Stimulated activated naive CD8-positive, alpha-beta T cell treated with anti-CD3 and anti-CD28 coated beads, Interleukin-15, Interleukin-2, amounts not matched to agents 100 U/mL and 50 U/mL, for 24 hours (primary cell): Measurements from ENCODE around the gene FLNB.

Experiments
- ATAC-seq: fragments of 150-1000 bp; cut with Tn5 transposase; one replicate; pipeline ENCODE4 v1.10.0; 2021
- DNase-seq: peaks from one replicate; pipeline ENCODE4 v3.0.0; 2021

The FLNB gene

DNA sequence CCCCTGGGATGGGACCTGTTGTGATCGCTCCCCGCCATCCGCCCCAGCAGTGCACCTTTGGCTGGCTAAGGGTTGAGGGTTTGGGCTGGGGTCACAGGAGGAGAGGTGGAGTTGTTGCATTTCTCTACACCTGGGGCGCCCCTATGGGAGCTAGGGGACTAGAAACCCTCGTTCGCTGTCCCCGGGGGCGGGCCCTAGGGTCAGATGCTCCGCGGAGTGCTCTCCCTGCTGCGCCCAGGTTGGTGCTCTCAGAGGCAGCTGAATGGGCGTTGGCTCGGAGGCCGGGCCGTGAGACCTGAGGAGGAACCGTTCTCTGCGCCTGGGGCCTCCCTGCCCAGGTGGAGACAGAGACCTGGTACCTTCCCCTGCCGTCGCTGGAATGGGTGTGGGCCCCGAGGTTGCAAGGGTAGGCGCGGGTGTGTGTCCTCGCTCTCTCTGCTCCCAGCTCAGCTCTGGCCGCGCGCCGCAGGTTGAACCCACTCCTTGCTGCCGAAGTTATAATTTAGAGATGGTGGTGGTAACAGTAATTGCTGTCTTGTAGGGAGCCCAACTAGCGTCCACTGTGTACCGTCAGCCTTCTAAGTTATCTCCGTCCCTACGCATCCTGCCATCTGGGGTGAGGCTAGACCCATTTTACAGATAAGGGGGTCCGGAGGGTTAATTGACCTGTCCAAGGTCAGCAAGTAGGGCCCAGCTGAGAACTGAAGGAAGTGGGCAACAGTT lies 965 bp downstream of the FLNB start:
- peak; percentile 60 for DNase-seq
- peak; percentile 47 for ATAC-seq

DNA sequence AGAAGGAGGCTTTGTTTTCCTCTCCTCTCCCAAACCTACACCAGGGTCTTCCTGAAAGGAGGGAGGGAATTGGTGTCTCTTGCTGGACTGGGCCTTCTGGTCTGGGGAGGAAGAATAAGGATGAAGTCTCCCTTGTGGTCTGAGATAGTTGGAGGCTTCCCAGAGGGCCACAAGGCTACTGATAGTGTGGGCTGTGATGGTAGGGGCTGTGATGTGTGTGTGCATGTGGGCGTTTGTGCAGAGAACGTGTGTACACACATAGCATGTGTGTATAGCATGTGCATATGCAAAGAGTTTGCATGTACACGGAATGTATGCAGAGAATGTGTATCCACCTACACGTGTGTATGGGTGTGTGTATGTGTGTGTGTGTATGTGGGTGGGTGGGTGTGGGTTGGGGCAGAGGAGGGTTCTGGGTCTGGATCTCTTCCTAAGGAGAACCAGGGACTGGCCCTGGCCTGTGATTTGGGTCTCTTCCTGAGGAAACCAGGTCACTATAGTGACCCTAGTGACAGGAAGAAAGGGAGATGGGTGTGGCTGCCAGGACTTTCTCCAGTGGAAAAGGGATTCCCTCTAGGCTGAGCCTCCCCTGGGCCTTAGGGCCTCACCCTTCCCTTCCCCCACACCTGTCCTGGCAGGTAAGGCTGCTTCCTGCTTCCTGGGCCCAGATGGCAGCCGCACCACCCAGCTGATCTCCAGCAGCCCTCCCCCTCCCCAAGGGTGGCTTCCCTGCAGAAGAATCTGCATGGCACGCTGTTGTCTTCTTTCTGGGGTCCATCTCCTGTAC lies 1.7 kb downstream of the FLNB start:
- no peak for ATAC-seq
- DNase-seq, result no peak

DNA sequence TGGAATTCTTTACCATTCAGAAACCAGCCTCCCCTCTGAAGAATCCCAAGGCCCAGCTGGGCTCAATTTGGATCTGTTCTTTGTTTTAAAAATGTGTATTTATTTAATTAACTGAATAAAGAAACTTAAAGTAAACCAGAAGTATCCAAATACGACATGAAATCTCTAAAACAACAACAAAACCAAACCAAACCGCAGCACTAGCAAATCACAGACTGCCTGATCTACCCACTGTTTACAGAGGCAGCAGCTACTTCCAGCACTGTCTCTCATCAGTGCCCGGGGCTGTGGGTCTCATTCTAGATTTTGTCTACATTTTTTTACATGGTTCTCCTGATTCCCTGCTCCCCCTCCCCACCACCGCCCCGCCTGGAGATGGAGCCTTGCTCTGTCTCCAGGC lies 2.3 kb downstream of the FLNB start:
- ATAC-seq, result no peak
- DNase-seq, result no peak

DNA sequence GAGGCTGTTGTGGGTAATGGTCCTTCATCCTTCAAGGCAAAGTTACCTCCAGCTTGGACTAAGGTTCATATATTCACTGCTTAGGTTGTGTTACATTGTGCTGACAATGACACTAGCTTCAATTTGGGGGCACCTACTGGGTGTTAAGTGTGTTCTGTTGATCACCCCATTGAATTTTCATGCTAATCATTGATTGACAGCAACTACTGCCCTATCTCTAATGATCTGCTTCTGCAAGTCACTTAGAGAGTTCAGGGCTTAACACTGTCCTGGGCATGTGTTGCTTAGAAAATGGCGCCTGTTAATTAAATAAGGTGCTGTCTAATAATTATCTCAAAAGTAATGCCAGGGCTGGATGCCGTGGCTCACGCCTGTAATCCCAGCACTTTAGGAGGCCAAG lies 3.4 kb downstream of the FLNB start:
- ATAC-seq (no peak), DNase-seq (no peak)

DNA sequence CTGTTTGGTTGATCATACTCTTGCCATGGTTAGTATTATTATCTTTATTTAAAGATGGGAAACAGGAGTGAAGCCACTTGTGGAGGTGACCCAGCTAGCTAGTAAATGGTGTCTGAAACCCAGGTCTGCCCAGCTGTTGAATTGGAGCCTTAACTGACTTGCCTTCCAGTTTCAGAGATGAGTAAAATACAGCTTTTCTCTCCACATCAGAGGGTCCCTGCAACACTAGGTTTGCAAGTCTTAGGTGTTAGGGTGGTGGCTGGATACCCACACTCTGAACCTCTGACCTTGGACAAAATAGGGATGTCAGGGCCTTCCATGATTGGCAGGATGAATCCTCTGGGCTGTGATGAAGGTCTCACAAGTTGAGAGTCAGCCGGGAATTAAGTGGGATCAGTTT lies 4.1 kb downstream of the FLNB start:
- DNase-seq (no peak), ATAC-seq (no peak)

DNA sequence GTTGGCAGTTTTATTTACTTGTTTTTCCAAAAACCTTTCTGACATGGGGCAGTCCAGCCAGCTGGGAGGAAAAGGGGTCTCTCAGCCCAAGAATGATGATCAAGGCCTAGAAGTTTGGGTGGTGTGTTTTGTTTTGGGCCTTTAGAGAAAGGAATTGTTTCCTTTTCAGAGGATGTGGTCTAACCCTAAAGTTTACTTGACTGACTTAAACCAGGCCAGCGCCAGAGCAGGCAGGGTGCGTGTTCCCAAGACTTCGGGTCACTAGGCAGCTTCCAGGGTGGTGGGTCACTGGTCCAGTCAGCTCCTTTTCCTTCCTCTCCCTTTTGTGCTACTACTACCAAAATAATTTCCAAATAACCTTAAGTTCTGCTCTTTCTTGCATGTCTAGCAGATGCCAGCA lies 4.9 kb downstream of the FLNB start:
- ATAC-seq, result no peak
- no peak for DNase-seq

DNA sequence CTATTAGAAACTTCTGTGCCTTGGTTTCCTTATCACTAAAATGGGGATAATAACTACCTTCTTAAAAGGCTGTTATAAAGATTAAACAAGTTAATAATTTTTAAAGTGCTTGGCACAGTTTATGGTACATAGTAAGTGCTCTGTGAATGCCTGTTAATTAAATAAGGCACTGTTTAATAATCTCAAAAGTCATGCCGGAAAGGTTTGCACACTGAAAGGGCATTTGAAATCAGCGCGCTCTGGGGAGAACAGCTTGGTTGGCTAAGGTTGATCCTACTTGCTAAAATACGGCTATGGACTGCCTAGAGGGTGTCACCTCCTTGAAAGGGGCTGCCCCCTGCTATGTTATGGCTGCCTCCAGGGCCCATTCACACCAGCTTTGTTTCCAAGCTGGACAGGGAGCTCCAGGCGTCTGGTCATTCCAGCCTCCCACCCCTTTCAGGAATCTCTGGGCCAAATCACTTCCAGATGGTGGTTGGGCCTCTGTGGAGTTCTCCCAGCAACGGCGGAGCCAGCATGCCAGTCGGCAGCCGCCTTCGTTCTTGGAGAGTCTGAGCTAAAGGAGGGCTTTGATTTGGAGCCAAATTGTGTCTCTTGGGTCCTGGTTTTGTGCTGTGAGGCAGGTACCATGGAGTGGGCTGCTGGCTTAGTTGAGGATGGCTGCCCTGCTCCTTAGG lies 5.9 kb downstream of the FLNB start:
- ATAC-seq (no peak), DNase-seq (no peak)

DNA sequence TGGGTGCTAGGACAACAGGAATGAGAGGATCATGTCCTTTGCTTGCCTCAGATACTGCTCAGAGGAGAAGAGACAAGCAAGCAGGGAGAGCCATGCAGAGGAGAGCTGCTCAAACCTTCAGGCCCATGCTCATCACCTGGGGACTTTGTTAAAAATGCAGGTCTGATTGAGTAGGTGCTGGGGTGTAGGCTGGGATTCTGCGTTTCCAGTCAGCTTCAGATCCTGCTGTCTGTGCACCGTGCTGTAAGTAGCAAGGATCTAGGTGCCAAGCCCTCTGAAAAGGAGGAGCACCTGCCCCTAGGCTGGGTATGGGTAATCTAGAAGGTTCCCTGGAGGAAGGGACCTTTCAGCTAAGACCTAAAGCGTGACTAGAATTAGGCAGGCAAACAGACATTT lies 7.3 kb downstream of the FLNB start:
- no peak for DNase-seq
- ATAC-seq, result no peak

DNA sequence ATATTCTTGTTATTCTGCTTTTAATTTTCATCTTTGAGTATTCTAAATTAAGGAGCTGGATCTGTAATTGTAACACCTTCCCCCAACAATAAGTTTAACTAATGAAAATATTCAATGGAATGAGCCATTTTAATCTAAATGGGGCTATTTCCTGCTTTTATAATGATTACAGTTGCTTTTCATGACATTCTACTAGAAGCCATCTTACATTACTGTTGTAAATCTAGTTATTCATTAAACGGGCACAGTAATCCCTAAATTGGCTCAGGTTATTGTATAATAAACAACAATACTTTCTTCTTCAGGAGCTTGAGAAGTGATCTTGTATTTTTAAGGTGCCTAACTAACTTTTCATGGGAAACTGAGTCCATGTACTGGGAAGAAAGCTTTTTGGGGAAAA lies 8.5 kb downstream of the FLNB start:
- no peak for ATAC-seq
- DNase-seq, result no peak

DNA sequence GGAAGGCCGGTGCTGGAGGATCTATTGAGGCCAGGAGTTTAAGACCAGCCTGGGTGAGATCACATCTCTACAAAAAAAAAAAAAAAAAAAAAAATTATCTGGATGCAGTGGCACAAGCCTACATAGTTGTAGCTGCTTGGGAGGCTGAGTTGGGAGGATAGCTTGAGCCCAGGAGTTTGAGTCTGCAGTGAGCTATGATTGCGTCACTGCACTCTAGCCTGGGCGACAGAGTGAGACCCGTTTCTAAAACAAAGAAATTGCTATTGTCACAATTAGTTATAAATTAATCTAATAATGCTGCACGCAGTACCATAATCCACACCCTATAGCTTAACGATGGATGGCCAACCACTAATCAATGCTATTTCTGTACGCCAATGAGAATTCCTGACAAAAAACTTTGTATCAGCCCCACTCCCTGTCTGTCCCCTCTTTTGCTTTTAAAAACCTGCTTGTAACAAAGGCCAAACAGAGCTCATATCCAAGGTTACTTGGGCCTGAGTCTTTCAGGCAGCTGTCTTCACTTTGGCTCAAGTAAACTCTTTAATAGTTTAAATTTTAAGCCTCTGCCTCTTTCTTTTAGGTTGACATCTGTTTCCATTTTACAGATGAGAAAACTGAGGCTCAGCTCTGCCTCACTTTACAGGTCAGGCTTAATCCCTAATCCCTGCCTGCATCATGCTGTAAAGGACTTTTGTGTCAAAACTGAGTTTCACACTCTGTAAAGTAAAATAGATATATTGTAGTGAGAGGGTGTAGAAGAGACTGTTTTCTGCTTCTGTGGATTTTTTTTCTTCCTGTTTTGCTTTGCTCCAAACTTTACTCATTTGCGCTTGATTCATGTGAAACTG lies 10.9 kb downstream of the FLNB start:
- DNase-seq (no peak), ATAC-seq (no peak)

DNA sequence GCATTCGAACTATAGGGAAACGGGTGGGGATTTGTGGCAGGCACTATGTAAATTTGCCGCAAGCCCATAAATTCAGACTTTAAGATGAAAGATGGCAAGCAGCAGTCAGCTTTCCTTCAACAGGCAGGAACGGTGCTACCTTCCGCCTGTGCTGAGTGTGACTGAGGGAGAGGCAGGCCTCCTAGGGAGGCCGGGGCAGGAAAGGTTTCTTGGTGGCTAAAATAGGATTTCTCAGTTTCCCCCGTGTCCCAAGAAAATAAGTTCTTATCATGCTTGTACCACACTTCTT lies 12.5 kb downstream of the FLNB start:
- no peak for ATAC-seq

DNA sequence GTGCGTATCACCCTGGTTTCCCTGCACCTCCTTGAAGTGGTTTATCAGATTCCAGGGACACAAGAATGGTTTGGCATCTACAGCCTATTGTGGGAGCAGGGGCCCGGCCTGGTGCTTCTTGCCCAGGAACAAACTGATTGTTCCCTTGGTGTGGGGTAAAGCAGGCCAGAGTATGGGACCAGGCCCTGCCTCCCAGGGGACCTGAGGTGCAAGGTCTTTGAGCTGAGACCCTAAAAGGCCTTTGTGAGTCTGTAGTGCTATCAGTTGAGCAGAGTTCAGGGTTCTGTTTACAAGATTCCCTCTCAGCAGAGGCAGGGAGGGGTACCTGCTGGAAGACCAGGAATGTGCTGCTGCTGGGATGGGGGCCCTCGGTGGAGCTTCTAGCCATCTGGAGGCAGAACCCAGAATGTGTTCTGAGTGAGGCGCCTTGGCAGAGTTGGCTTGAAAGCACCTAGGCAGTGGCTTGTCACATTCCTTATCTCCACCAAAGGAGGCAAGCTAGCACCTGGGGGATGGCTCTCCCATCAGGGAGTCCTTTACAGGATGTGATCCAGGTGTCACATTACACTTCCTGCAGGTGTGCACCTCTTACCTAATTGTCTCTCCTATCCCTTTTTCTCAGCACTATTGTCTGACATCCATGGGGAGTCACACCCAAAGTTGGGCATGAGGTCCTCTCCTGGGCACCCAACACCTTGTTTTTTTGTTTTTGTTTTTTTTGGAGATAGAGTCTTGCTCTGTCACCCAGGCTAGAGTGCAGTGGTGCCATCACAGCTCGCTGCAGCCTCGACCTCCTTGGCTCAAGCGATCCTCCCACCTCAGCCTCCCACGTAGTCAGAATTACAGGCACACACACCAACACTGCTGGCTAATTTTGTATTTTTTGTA lies 13.1 kb downstream of the FLNB start:
- DNase-seq (no peak), ATAC-seq (no peak)

More for the DNA sequence above, 12.5 kb downstream of the FLNB start:
- no peak for DNase-seq

DNA sequence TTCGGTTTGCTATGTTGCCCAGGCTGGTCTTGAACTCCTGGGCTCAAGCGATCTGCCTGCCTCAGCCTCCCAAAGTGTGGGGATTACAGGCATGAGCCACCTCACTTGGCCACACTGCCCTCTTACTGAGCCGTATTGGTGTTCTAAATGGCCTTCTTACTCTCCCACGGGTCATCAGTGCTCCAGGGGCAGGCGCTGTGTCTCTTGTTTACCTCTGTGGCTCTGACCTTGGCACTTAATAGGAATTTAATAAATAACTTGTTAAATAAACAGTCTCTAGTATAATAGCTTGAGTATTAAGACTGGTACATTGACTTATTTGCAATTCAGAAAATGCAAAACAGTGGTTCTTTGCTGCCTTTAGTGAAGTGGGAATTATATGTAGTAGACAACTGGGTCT lies 13.7 kb downstream of the FLNB start:
- no peak for ATAC-seq
- no peak for DNase-seq

DNA sequence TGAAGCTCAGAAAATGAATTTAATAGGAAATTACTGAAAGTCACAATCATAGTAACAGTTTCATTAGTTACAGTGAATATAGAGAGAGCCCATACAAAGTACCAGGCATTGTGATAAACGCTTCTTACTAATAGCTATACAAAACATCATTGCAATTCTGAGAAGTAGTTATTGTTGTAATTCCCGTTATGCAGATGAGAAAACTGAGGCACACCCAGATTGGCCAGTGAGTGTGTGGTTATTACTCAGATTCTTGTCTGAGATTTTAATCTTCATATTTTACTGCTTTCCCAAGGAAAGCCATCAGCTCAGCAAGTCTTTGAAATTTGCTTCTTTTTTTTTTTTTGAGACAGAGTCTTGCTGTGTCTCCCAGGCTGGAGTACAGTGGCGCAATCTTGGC lies 14.3 kb downstream of the FLNB start:
- ATAC-seq (no peak), DNase-seq (no peak)

DNA sequence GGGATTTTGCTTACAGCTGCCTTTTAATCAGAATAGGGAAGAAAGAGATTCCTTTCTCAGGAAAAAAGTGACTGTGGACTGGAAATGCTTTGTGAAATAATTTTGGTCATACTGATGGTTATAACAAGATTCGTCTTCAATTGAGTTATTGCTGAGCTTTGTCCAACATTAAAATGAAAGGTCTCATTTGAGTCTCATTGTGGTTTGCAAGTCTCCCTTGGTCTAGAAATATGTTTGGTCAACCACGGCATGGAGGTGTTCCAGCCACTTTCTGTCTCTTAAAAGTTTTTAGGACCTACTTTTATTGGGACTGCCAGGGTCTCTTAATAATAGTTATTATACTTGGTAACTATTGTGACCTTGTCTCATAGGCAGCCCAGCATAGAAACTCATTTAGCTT lies 15.3 kb downstream of the FLNB start:
- ATAC-seq, result no peak
- no peak for DNase-seq

DNA sequence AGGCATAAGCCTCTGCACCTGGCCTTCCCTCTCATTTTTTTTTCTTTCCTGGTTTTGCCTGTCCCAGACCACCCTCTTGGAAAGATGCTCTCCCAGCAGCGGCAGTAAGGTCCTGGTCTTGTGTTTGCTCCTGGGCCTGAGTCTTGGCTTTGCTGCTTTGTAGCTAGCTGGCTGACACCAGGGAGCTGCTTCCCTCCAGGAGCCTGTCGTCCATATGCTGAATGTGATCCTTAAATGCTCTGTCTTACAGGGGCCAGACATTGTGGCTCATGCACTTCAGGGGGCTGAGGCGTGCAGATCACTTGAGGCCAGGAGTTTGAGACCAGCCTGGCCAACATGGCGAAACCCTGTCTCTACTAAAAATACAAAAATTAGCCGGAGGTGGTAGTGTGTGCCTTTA lies 17.2 kb downstream of the FLNB start:
- DNase-seq, result no peak
- ATAC-seq, result no peak

DNA sequence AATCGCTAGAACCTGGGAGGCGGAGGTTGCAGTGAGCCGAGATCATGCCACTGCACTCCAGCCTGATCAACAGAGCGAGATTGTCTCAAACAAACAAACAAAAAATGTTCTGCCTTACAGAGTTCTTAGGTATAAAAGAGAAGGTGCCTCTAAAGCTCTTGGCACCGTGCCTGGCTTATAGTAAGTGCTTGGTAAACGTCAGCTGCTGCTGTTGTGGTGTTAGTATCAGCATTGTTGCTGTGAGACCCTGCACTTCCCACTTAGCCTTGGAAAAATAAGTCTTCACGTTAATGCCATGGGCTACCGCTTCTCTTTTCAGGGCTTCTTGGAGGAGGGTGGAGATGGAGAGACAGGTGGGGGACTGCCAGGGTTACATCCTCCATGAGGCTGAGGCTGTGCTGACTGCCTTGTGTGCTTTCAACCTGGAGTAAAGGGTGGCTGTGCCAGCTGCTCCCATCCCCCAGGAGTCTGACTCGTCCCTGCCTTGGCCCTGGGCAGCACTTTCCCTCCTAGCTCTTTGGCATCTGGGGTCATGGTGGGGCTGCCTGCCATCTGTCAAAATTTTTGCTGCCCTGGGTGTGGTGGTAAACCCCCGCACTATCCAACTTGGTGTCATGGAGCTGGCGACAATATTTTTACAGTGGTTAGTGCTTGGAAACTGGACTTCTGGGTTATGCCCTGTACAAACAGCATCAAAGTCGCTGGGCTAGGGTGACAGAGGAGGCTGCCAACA lies 17.8 kb downstream of the FLNB start:
- no peak for DNase-seq
- ATAC-seq, result no peak

DNA sequence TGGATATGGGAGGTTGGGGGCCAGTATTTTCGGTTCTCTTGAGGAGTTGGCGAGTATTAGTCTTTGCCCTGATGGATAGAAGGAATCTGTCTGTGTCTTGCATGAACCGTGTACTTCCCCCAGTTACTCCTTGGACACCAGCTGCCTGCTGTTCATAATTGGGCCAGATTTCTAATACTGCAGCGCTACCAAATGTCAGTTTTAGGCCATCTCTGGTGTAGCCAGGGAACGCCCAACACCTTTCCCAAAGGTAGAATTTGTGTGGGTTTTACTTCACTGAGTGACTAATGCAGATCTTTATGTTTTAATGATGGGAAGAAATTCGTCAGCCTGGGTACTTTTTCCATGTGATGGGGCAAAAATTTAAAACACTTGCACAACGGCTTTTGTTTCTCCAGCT lies 18.4 kb downstream of the FLNB start:
- ATAC-seq (peak; percentile 58), DNase-seq (no peak)

DNA sequence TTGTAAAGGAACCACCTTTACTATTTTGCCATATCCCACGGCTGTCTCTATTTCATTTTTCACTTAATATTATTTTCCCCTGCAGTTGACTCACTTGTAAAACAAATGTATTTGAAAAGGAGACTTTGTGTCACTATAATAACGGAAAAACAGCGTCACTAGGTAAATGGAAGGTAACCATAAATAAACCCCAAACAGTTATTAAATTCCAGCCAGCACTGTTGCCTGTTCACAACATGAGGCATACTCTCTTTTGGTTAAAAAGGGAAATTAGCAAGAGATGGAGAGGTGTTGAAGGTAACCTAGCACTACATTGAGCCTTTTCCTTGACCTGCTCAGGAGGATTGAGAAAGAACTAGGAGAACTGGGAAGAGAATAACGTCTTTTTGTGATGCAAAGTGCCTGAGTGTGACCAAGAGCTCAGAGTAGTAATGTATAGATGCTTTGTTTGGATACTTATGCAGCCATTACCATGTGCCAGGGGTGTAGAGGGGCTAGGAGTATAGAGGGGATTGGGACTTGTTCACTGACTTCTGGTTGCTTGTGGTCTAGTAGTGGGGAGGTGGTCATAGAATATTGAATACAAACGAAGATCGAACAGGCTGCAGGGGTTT lies 19.6 kb downstream of the FLNB start:
- DNase-seq, result no peak
- ATAC-seq, result peak; percentile 60

DNA sequence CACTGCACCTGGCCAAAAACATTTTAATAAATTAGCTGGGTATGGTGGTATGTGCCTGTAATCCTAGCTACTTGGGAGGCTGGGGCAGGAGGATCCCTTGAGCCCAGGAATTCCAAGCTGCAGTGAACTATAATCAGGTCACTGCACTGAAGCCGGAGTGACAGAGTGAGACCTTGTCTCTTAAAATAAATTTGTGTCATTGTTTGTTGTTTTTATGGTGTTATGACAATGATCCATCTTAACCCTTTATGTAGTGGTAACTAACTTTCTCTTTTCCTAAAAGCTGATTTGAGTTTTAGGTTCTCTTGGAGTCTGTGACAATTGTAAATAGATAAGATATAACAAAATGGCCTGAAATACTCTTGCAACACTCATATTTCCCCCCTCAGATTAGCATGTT lies 20.7 kb downstream of the FLNB start:
- DNase-seq (no peak), ATAC-seq (no peak)
